Mononuclear cell (primary cell): ENCODE measurements around the gene TOX2. TPM values are rescaled to one million over a fixed set of nuclear protein-coding genes. Genes with fewer than 3 reads are reported as not detected.

Experiments used
- H3K27me3 ChIP-seq: 2 replicates; pipeline ENCODE4 v1.6.0; 2011; ENCODE audit warnings: low read length, control low read depth; ENCODE audit not compliant: insufficient read depth
- H3K4me1 ChIP-seq: 2 replicates; pipeline ENCODE4 v1.5.1; 2011; ENCODE audit warnings: mild to moderate bottlenecking, low read length, control low read depth; ENCODE audit not compliant: insufficient read depth
- H3K4me3 ChIP-seq: 2 replicates; pipeline ENCODE4 v1.5.1; 2011; ENCODE audit warnings: mild to moderate bottlenecking, low read length, moderate library complexity
- H3K9me3 ChIP-seq: 2 replicates; pipeline ENCODE4 v1.5.1; 2011; ENCODE audit warnings: low read depth, mild to moderate bottlenecking, control low read depth, low read length
- total RNA-seq: library from RNA; depleted of rRNA; stranded (reverse); fragments of >200 nt; gene quantifications from one replicate; pipeline ENCODE4 v1.2.3, GENCODE V29; 2012

Gene TOX2
- total RNA-seq, 1 donor: 0.21 TPM

DNA sequence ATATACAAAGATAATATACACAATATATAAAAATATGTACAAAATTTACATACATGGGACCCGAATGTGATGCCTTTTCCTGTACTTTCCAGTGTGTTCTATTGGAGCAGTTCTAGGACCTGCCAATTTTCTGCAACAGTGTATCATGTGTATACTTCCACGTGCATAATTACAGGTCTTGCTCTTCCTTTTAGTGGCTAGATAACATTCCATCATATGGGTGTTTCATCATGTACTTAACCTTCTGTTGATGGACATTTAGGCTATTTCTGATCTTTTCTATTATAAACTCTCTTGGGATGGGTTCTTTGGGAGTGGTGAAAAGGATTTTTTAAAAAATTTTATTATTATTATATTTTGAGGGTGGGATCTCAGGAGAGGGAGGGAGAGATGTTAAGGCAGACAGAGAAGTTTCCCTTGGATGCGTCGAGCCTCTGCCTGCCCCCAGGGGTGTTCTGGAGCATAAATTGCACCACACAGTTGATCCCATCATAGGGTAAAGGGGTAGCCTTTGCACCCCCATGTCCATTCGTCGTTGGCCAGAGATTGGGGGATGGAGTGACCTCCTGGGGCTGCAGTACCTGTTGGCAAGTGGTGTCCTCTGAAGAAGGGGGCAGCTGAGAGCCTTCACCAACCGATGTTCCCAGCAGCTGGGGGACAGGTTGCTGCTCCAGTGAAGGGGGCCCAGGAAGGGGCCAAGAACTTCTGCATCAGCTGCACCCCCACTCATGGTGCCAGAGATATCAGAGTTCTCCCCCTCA is 110.3 kb downstream of the TOX2 start:
- H3K4me3 ChIP-seq: no peak overlapping the region
- no peaks in the 10 kb centered on the region for H3K27me3 ChIP-seq
- H3K9me3 ChIP-seq: no peaks in the 10 kb centered on the region
- H3K4me1 ChIP-seq: peaks cover 22% of the 10 kb centered on the region

DNA sequence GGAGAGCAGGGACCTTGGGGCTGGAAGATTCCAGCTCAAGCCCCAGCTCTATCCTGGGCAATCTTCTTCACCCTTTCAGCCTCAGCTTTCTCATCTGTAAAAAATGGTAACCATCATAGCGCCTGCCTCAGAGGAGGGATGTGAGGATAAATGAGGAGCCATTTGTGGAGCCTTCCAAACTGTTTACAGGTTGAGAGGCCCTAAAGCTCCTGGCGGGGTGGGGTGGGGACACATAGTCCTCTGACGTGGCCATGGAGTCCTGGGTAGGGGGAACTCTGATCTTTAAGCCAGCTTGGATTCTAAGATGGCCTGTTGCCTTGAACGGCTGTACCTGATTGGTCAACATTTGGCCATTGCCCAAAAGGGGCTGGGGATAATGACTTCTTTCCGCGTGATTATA is 111.1 kb downstream of the TOX2 start:
- Histone ChIP-seq H3K4me3 (no peak overlapping the region), H3K9me3 (no peaks in the 10 kb centered on the region), H3K4me1 (peaks cover 15% of the 10 kb centered on the region), H3K27me3 (no peaks in the 10 kb centered on the region)

DNA sequence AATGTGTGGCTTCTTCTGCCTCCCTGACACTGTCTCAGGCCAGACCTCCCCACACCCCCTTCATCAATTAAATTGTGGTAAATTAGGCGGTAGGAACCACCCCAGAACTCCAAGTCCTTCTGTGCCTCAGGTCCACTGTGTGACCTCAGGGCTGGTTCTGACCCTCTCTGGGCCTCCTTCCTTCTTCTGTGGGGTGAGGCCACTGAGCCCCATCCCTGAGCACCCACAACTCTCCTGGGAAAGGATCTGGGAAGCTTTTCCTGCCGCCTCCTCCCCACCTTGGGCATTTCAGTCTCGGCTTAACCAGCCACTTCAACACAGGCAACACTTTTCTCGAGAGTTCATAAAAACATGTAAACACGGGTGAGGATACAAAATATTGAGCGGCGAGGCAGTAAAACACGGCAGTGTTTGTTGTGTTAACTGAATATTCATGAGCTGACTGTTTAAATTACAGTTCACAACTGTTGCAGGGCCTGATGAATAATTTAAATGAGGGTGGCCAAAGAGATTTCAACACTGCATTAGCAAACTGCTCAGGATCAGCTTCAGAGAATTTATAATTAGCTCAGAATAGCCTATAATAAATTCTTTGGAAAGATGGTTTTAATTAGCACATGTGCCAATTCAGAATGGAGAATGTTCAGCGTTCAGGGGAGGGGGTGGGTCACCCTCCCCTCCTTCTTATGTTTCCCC is 112.1 kb downstream of the TOX2 start:
- Histone ChIP-seq H3K4me3 (no peak overlapping the region), H3K27me3 (no peaks in the 10 kb centered on the region), H3K9me3 (no peaks in the 10 kb centered on the region), H3K4me1 (peaks cover 13% of the 10 kb centered on the region)

DNA sequence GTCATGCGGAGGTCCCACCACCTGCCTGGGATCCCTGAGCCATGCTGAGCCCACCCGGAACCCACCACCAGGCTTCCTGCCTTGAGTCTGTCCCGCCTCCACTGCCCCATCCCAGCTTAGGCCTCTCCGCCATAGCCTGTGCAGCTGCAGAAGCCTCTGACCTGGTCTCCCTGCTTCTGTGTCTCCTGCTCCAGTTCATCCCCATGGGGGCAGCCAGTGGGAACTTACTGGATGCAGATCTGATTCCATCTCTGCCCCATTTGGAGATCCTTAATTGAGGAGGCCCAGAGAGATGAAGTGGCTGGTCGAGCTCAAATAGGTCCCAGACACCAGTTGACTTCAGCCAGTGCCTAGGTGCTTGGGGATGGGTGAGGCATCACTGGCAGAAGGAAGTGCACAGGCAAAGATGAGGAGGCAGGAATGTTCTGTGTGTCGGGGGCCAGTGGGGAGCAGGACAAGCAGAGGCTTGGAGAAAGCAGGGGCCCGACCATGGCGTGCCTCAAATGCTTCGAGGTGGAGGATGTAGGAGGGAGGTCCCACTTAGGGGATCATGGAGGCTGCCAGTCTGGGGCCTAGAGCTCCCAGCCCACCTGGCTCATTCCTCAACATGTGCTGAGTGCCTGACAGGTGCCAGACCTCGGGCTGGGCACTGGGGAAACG is 112.8 kb downstream of the TOX2 start:
- H3K4me3 ChIP-seq: no peak overlapping the region
- H3K9me3 ChIP-seq: no peaks in the 10 kb centered on the region
- H3K4me1 ChIP-seq: peaks cover 13% of the 10 kb centered on the region
- H3K27me3 ChIP-seq: no peaks in the 10 kb centered on the region

DNA sequence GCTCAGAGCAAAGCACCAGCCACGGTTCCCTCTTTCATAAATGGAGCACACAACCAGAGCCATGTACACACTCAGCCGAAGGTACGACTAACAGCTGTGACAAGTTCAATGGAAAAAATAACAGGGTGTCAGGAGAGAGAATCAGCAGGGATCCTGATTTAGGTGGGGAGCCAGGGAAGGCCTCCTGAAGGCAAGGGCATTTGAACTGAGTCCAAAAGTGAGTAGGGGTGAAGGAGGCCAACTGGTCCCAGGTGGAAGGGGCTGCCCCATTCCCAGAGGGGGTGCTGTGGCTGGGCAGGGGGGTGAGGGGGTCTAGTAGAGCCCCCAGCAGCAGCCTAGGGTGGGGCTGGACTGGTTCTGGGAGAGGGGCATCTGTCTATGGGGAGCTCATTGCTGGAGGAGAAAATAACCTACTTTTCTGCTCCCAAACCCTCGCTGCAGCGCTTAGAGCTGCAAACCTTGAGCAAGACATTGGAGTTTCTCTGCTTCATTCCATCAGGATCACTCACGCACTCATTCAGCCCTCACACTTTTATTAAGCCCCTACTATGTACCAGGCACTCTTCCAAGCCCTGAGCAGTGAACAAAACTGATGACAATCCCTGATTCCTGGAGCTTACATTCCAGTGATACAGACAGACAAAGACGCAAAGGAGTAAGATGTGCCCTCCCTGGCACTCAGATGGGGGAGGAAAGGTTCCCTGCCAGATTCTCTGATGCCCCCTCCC is 113.5 kb downstream of the TOX2 start:
- H3K4me1 ChIP-seq: peaks cover 13% of the 10 kb centered on the region
- no peaks in the 10 kb centered on the region for H3K27me3 ChIP-seq
- H3K4me3 ChIP-seq: no peak overlapping the region
- H3K9me3 ChIP-seq: no peaks in the 10 kb centered on the region

DNA sequence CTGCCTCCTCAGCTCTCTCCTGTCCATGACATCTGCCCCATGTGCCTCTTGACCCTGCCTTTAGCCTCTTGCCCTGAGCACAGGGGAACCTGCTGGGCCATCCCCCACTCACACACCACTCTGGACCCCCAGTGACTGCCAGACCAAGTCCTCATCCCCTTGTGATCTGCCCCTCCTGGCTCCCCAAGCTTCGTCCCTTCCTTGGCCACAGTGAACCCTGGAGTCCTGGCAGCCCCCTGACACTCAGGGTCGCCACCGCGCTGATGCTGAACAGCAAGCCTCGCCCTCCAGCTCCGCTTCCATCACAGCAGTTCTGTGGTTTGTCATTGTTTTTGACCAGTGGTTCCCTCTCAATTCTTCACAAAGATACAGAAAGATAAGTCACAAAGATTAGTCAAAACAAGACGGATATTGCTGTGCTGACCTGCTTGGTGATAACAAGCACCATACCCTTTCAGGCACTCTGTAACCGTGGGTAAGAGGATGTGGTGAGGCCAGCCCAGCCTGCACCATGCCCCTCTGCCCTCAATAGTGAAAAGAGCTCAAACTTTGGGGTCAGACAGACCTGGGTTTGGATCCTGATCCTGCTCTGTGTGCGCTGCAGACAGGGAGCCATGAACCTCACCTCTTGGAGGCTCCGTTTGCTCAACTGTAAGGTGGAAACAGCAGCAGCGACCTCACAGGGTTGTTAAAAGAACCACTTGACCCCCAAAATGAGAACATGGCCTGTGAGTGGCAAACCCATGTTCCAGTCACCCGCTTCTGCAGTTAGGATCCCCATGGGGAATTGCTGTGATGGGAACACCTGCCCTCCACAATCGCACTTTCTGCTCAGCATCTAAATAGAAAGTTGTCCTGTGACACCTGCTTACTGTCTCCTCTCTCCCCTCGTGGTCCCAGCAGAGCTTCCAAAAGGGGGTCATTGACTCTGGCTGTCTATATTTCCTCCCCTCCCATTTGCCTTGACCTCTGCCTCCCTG is 114.5 kb downstream of the TOX2 start:
- Histone ChIP-seq H3K9me3 (no peaks in the 10 kb centered on the region), H3K4me1 (peaks cover 13% of the 10 kb centered on the region), H3K4me3 (no peak overlapping the region), H3K27me3 (no peaks in the 10 kb centered on the region)

DNA sequence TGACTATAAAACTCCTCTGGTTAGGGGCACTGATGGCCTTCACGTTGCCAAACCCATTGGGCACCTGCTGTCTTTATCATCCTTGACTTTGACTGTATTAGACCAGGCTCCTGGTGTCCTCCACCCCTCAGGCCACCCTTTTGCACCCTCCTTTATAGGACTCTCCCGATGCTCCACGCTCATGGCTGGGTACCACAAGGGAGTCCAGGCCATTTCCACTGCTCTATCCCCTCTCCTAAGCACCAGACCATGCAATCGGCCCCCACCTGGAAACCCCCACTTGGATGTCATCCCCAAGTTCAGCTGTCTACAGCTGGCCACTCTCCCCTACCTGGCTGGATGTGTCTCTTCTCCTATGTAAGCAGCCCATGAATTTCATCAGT is 115.2 kb downstream of the TOX2 start:
- H3K27me3 ChIP-seq: no peaks in the 10 kb centered on the region

DNA sequence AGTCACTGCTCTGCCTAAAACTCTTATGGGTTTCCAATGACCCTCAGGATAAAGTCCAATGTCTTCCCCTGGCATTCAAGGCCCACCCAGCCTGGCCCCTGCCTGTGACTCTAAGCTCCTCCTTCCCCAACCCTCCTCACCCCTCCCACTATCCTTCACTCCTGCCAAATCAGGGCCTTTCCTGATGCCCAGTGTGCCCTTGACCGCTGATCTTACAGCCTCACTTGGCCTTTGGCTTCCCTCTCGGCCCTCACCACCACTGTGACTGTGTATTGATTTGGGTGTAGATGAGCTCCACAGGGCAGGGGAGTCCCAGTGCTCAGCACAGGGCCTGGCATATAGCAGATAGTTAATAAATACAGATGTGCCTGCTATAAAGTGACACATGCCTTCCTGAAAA is 115.7 kb downstream of the TOX2 start:
- Histone ChIP-seq H3K4me3 (no peak overlapping the region), H3K9me3 (no peaks in the 10 kb centered on the region), H3K4me1 (peaks cover 13% of the 10 kb centered on the region), H3K27me3 (no peaks in the 10 kb centered on the region)

More for the DNA sequence above, 115.2 kb downstream of the TOX2 start:
- Histone ChIP-seq H3K9me3 (no peaks in the 10 kb centered on the region), H3K4me1 (peaks cover 13% of the 10 kb centered on the region), H3K4me3 (no peak overlapping the region)

DNA sequence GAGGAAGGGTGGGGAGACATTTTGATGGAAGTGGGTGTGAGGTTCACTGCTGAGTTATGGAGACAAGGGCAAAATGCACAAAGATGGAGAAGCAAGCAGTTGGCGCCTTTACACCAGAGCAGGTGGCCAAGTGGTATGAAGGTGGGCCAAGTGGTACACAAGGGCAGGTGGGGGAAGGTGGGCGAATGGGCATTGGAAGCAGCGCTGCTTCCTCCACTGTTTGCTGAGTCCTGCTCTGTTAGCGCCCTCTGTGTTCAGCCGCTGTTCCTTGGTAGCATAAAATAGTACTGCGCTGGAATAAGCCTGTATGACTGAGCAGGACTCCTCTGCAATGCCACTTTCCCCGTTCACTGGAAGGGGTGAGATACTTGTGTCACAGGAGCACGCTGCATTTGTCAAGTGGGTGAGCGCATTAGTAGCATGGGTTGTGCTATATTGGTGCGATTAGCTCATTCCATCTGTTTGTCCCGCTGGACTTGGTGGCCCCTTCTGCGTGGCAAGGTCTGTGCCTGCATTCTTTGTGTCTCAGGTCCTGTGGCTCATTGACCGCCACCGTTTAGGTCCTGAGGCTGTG is 116.4 kb downstream of the TOX2 start:
- no peak overlapping the region for H3K4me3 ChIP-seq
- H3K9me3 ChIP-seq: no peaks in the 10 kb centered on the region
- H3K4me1 ChIP-seq: peaks cover 13% of the 10 kb centered on the region
- H3K27me3 ChIP-seq: no peaks in the 10 kb centered on the region

DNA sequence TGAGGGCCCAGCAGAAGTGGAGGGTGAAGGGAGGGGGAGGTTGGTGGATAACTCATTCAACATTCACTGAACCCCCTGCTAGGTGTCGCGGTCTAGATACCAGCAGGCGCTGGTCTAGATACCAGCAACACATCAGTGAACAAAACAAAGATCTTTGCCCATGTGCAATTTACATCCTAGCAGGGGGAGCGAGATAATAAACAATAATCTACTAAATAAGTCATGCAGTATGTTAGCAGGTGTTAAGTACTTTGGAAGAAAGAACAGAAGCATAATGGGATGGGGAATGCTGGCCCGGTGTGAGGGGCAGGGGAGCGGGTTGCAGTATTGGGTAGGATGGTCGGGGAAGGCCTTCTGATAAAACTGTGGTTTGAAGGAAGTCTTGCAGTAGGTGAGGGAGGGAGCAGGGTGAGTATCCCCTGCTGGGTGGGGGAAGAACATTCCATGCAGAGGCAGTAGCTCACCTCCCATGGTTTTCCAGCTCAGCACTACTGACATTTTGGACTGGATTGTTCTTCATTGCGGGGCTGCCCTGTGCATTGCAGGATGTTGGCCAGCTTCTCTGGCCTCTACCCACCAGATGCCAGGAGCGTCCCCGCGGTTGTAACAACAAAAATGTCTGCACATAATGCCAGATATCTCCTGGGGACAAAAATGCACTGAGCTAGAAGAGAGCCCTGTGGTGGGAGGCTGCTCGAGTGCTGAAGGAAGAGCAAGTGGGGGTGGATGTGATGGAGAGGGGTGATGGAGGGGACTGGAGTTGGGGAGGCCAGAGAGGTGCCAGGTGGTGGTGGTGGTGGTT is 117.3 kb downstream of the TOX2 start:
- Histone ChIP-seq H3K9me3 (no peaks in the 10 kb centered on the region), H3K27me3 (no peaks in the 10 kb centered on the region), H3K4me3 (no peak overlapping the region), H3K4me1 (peaks cover 13% of the 10 kb centered on the region)

DNA sequence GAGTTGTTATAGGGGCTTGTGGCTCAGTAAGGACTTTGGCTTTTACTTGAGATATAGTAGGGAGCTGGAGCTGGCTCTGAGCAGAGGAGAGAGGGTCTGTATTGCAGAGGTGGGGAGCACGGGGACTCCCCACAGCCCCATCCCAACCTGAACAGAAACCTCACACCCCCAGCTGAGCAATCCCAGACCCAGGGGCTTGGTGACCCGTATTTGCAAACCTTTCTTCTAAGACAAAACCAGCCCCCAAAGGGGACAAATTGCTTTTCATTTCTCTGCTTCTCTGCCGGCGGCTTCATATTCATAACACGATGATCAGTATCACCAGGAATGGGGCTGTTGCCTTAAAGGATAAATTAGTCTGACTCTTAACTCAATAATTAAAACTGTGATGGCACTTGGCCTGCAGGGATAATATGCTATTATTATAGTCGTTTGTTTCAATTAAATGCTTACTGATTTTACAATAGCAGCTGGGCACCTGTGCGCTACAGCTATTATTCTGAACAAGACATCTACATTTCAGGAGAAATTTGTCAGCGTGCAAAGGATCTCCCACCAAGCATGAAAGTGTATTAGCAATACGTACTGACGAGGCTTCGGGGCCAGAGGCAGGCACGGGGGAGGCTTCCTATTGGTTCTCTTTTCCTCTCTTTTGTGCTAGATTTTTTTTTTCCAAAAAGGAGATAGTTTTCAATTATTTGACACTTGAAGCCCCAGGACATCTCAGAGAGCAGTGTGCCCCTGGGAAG is 118.1 kb downstream of the TOX2 start:
- no peak overlapping the region for H3K4me3 ChIP-seq
- H3K9me3 ChIP-seq: no peaks in the 10 kb centered on the region
- peaks cover 13% of the 10 kb centered on the region for H3K4me1 ChIP-seq
- H3K27me3 ChIP-seq: no peaks in the 10 kb centered on the region

DNA sequence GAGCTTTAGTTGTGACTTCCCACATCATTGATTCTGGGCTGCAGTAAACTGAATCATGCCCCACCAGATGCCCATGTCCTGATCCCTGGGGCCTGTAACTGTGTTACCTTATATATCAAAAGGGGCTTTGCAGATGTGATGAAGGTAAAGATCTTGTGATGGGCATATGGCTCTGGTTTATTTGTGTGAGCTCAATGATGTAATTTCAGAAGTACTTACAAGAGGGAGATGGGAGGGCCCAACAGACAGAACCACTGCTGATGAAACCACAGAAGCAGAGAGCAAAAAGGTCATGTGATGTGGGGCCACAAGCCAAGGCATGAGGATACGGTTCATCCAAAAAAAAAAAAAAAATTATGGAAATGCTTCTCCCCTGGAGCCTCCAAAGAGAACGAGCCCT is 118.7 kb downstream of the TOX2 start:
- Histone ChIP-seq H3K4me1 (peaks cover 12% of the 10 kb centered on the region), H3K4me3 (no peak overlapping the region), H3K27me3 (peaks cover 3% of the 10 kb centered on the region), H3K9me3 (no peaks in the 10 kb centered on the region)

DNA sequence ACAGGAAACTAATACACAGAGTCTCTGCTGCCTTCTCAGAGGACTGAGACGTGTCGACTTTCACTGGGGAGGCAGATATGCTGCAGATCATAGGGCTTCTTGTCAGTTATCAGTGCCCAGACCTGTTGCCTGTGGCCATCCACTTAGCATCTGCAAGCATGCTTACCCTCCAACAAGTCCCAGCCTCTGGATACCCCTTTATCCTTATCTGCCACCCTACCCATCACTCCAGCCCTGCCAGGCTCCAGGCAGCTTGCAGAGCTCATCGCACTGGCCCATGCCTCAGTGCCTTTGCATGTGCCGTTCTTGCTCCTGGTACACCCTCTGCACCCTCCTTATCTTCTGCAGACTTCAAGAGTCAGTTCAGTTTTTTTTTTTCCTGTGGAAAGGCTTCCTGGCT is 119.2 kb downstream of the TOX2 start:
- no peak overlapping the region for H3K4me3 ChIP-seq
- no peaks in the 10 kb centered on the region for H3K9me3 ChIP-seq
- peaks cover 7% of the 10 kb centered on the region for H3K4me1 ChIP-seq
- H3K27me3 ChIP-seq: peaks cover 8% of the 10 kb centered on the region
